Liver (tissue), 9 donors: ENCODE data around the gene SP110. TPM values are rescaled to one million over a fixed set of nuclear protein-coding genes. Genes with fewer than 3 reads are reported as not detected.

Source experiments
- DNase-seq: peaks from one replicate; pipeline ENCODE4 v3.0.0-alpha.2; 2017; ENCODE audit warnings: low spot score
- H3K27ac ChIP-seq, 2 donors: one replicate each; pipeline ENCODE4 v1.7.0; 2013; ENCODE audit warnings: inconsistent platforms in 2 of 2, low read length in 2 of 2, control low read depth in 1 of 2, low read depth in 1 of 2, mild to moderate bottlenecking in 1 of 2
- H3K27me3 ChIP-seq, 4 donors: one replicate each; pipeline versions ENCODE4 v1.6.1 to v1.7.0; 2013; ENCODE audit warnings: low read length in 3 of 4, inconsistent platforms in 1 of 4, mild to moderate bottlenecking in 1 of 4, moderate library complexity in 1 of 4; ENCODE audit not compliant: control insufficient read depth in 4 of 4, insufficient read depth in 4 of 4
- H3K36me3 ChIP-seq, 4 donors: one replicate each; pipeline versions ENCODE4 v1.6.1 to v1.7.0; 2013; ENCODE audit warnings: low read length in 3 of 4, mild to moderate bottlenecking in 3 of 4, low read depth in 1 of 4, moderate library complexity in 1 of 4; ENCODE audit not compliant: control insufficient read depth in 4 of 4, insufficient read depth in 3 of 4
- H3K4me1 ChIP-seq, 4 donors: one replicate each; pipeline versions ENCODE4 v1.6.1 to v1.7.0; 2013; ENCODE audit warnings: low read length in 3 of 4, mild to moderate bottlenecking in 3 of 4, moderate library complexity in 1 of 4; ENCODE audit not compliant: control insufficient read depth in 4 of 4, insufficient read depth in 4 of 4
- H3K4me3 ChIP-seq, 3 donors: one replicate each; pipeline versions ENCODE4 v1.6.1 to v1.7.0; 2013; ENCODE audit warnings: low read length in 3 of 3, control low read depth in 1 of 3, low read depth in 1 of 3, mild to moderate bottlenecking in 1 of 3
- H3K9ac ChIP-seq, 2 donors: one replicate each; pipeline ENCODE4 v1.7.0; 2013; ENCODE audit warnings: low read length in 2 of 2, mild to moderate bottlenecking in 2 of 2, moderate library complexity in 2 of 2, control low read depth in 1 of 2, low read depth in 1 of 2
- H3K9me3 ChIP-seq, 4 donors: one replicate each; pipeline versions ENCODE4 v1.6.1 to v1.7.0; 2013; ENCODE audit warnings: low read length in 3 of 4; ENCODE audit not compliant: control insufficient read depth in 4 of 4
- ATF3 ChIP-seq: IDR thresholded peaks from 2 replicates; pipeline ENCODE4 v1.6.1; 2016; ENCODE audit warnings: antibody characterized with exemption
- EGR1 ChIP-seq, 2 donors: IDR thresholded peaks; 2 replicates each; pipeline ENCODE4 v1.6.1; 2016 to 2018; ENCODE audit warnings: antibody characterized with exemption in 2 of 2, low read depth in 2 of 2
- FOXA1 ChIP-seq: IDR thresholded peaks from 2 replicates; pipeline ENCODE4 v1.6.1; 2016; ENCODE audit warnings: antibody characterized with exemption
- FOXA2 ChIP-seq: IDR thresholded peaks from 2 replicates; pipeline ENCODE4 v1.6.1; 2016; ENCODE audit warnings: antibody characterized with exemption
- GABPA ChIP-seq, 2 donors: IDR thresholded peaks in 1 of 2; conservative IDR thresholded peaks in 1 of 2; 2 replicates each; pipeline ENCODE4 v1.6.1; 2016; ENCODE audit warnings: antibody characterized with exemption in 2 of 2, mild to moderate bottlenecking in 1 of 2, moderate library complexity in 1 of 2
- HNF4A ChIP-seq, 2 donors: conservative IDR thresholded peaks; 2 replicates each; pipeline ENCODE4 v1.6.1; 2016; ENCODE audit warnings: antibody characterized with exemption in 2 of 2, mild to moderate bottlenecking in 2 of 2
- HNF4G ChIP-seq: IDR thresholded peaks from 2 replicates; pipeline ENCODE4 v1.6.1; 2016; ENCODE audit warnings: antibody characterized with exemption
- NR2F2 ChIP-seq: IDR thresholded peaks from 2 replicates; pipeline ENCODE4 v1.6.1; 2016; ENCODE audit warnings: antibody characterized with exemption
- REST ChIP-seq: IDR thresholded peaks from 2 replicates; pipeline ENCODE4 v1.6.1; 2016; ENCODE audit warnings: antibody characterized with exemption, mild to moderate bottlenecking
- RXRA ChIP-seq, 2 donors: IDR thresholded peaks; 2 replicates each; pipeline ENCODE4 v1.6.1; 2017 to 2018; ENCODE audit warnings: antibody characterized with exemption in 2 of 2, mild to moderate bottlenecking in 1 of 2
- SP1 ChIP-seq: IDR thresholded peaks from 2 replicates; pipeline ENCODE4 v1.6.1; 2018; ENCODE audit warnings: antibody characterized with exemption, mild to moderate bottlenecking
- YY1 ChIP-seq: IDR thresholded peaks from 2 replicates; pipeline ENCODE4 v1.6.1; 2016; ENCODE audit warnings: antibody characterized with exemption, mild to moderate bottlenecking
- WGBS: extraction: QIAGEN DNeasy Blood & Tissue Kit; methylation state at CpG from one replicate; pipeline ENCODE4 v1.1.7; 2013; 5-methylcytosine and 5-hydroxymethylcytosine counted together
- polyA plus RNA-seq, 2 donors: library from polyadenylated mRNA; stranded (reverse) in 1 of 2; unstranded in 1 of 2; fragments of 200-250 nt in 1 of 2; fragments of >200 nt in 1 of 2; fragmentation: Nextera tagmentation in 1 of 2; extraction: Ambion mirVana in 1 of 2; gene quantifications; one replicate each; pipeline versions ENCODE4 v1.2.1 to v1.2.3, GENCODE V29; 2013 to 2015
- total RNA-seq, 2 donors: library from RNA; depleted of rRNA; stranded (reverse); fragments of >200 nt; gene quantifications; one replicate each; pipeline ENCODE4 v1.2.3, GENCODE V29; 2014
- TF ChIP-seq, protein P1 (sequence below): fragments of 150-350 bp; IDR thresholded peaks from 2 replicates; pipeline ENCODE4 v1.5.1; 2017; ENCODE audit warnings: improper control_type of control experiment, low read depth, low read length; ENCODE audit not compliant: missing input control
- TF ChIP-seq, protein P2 (sequence below): IDR thresholded peaks from 2 replicates; pipeline ENCODE4 v1.6.1; 2016; ENCODE audit warnings: antibody characterized with exemption
- donor health status: healthy.
- donor health status: healthy.
- donor health status: healthy.
- donor health status: healthy.
- donor health status: healthy.

SP110 gene
- total and polyA plus RNA-seq, 4 donors, result 5.3 to 15.4 (median 8.2) TPM

GRCh38 chr2:230184727-230185578 is 34.8 kb downstream of the SP110 start:
- DNase-seq, result no peak
- WGBS, result 53% methylated on average over 10 of the region's 10 CpGs
- H3K9me3 ChIP-seq, result no peaks in the 10 kb centered on the region
- H3K36me3 ChIP-seq, result peaks cover 2 to 30% (median 14%) of the 10 kb centered on the region in 4 donors
- H3K4me3 ChIP-seq, result no peak overlapping the region
- TF ChIP-seq RXRA (IDR thresholded peaks at IDR 0.05) (peak in 1 of 2 donors; percentile 35), NR2F2 (no peak), HNF4A (conservative IDR thresholded peaks at IDR 0.05) (peak in 1 of 2 donors; percentile 42)
- H3K27ac ChIP-seq, result no peak overlapping the region
- no peaks in the 10 kb centered on the region for H3K4me1 ChIP-seq
- H3K27me3 ChIP-seq, result no peaks in the 10 kb centered on the region
- H3K9ac ChIP-seq, result no peak overlapping the region

DNA sequence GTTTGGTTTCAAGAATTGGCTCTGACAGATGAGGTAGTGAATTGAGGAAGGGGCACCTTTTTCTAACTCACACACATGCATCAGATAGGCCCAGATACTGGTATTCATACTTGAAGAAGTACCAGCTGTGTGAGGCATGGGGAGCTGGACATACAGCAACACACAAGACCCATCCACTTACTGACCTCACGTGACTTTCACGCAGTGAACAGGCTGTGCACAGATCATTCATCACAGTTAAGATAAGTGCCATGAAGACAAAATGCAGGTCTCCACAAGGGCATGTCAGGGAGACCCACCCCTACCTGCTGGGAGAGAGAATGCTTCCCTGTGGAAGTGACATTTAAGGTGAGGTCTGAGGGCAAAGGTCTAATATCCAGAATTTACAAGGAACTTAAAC is 38.6 kb downstream of the SP110 start:
- Histone ChIP-seq H3K36me3 (peaks cover 5 to 59% (median 37%) of the 10 kb centered on the region in 4 donors), H3K4me1 (no peaks in the 10 kb centered on the region), H3K27ac (no peak overlapping the region), H3K9me3 (no peaks in the 10 kb centered on the region), H3K4me3 (no peak overlapping the region), H3K27me3 (no peaks in the 10 kb centered on the region), H3K9ac (no peak overlapping the region)
- TF ChIP-seq REST (no peak), SP1 (no peak), HNF4G (no peak), FOXA1 (no peak)
- 89% methylated on average over 2 of the region's 2 CpGs for WGBS
- DNase-seq, result no peak

DNA sequence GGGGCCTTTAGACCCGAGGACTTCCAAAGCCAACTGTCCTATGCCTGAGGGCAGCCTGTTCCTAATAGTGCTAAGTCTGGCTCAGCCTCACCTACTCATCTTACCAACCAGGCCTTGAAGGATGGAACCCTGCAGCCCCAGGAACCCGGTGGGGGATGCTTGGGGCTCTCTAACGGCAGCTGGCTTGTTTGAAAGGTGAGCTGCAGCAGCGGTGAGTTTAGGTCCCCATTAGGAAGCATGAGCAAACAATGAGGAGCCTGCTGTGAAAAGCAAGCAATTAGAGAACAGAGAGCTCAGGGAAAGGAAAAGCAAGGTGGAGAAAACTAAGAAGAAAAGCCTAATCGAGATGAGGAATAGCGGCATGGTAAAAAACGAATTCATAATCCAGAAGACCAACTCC is 39.9 kb downstream of the SP110 start:
- Histone ChIP-seq H3K27me3 (no peaks in the 10 kb centered on the region), H3K4me1 (no peaks in the 10 kb centered on the region), H3K4me3 (no peak overlapping the region), H3K36me3 (peaks cover 5 to 62% (median 42%) of the 10 kb centered on the region in 4 donors), H3K9ac (no peak overlapping the region), H3K9me3 (no peaks in the 10 kb centered on the region), H3K27ac (no peak overlapping the region)
- DNase-seq, result no peak
- TF ChIP-seq, protein P1, sequence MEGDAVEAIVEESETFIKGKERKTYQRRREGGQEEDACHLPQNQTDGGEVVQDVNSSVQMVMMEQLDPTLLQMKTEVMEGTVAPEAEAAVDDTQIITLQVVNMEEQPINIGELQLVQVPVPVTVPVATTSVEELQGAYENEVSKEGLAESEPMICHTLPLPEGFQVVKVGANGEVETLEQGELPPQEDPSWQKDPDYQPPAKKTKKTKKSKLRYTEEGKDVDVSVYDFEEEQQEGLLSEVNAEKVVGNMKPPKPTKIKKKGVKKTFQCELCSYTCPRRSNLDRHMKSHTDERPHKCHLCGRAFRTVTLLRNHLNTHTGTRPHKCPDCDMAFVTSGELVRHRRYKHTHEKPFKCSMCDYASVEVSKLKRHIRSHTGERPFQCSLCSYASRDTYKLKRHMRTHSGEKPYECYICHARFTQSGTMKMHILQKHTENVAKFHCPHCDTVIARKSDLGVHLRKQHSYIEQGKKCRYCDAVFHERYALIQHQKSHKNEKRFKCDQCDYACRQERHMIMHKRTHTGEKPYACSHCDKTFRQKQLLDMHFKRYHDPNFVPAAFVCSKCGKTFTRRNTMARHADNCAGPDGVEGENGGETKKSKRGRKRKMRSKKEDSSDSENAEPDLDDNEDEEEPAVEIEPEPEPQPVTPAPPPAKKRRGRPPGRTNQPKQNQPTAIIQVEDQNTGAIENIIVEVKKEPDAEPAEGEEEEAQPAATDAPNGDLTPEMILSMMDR, result no peak
- no peak for TF ChIP-seq RXRA (IDR thresholded peaks at IDR 0.05)
- TF ChIP-seq GABPA (IDR thresholded peaks at IDR 0.05 in 1 of 2, conservative IDR thresholded peaks at IDR 0.05 in 1 of 2), result no peak
- TF ChIP-seq EGR1 (IDR thresholded peaks at IDR 0.05; ENCODE audit: low read depth in 2 of 2), result no peak
- no peak for TF ChIP-seq FOXA1
- TF ChIP-seq YY1, result no peak
- TF ChIP-seq ATF3, result no peak
- TF ChIP-seq, protein P2, sequence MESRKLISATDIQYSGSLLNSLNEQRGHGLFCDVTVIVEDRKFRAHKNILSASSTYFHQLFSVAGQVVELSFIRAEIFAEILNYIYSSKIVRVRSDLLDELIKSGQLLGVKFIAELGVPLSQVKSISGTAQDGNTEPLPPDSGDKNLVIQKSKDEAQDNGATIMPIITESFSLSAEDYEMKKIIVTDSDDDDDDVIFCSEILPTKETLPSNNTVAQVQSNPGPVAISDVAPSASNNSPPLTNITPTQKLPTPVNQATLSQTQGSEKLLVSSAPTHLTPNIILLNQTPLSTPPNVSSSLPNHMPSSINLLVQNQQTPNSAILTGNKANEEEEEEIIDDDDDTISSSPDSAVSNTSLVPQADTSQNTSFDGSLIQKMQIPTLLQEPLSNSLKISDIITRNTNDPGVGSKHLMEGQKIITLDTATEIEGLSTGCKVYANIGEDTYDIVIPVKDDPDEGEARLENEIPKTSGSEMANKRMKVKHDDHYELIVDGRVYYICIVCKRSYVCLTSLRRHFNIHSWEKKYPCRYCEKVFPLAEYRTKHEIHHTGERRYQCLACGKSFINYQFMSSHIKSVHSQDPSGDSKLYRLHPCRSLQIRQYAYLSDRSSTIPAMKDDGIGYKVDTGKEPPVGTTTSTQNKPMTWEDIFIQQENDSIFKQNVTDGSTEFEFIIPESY, result no peak
- TF ChIP-seq FOXA2, result no peak
- WGBS, result 92% methylated on average over 7 of the region's 7 CpGs
